SH-SY5Y (cell line): ENCODE measurements around the gene FAS.

Source experiments
- GATA2 ChIP-seq: IDR thresholded peaks from 2 replicates; pipeline ENCODE4 v1.6.1; 2011; ENCODE audit warnings: mild to moderate bottlenecking, low read depth, low read length
- GATA3 ChIP-seq: IDR thresholded peaks from 2 replicates; pipeline ENCODE4 v1.6.1; 2011; ENCODE audit warnings: low read depth, mild to moderate bottlenecking, low read length, moderate library complexity

DNA sequence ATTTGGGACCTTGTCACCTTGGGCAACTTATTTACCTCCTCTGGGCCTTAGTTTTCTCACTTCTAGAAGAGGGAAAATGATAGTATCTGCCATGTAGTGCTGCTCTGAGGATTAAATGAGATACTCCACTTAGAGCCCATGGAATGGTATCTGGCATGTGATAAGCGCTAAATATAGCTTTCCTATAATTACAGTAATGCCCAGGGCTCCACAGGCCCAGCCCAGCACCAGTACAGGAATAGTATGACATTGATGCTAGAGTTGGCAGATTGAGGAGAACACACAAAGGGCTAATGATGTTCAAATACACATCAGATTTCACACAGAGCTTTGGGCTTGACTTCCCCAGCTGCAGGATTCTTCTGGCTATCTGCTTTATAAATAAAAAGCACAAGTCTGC lies 34.9 kb downstream of the FAS start:
- no peak for TF ChIP-seq GATA2
- TF ChIP-seq GATA3 = no peak
